ENCODE data around the gene CACNA2D3.

DNA sequence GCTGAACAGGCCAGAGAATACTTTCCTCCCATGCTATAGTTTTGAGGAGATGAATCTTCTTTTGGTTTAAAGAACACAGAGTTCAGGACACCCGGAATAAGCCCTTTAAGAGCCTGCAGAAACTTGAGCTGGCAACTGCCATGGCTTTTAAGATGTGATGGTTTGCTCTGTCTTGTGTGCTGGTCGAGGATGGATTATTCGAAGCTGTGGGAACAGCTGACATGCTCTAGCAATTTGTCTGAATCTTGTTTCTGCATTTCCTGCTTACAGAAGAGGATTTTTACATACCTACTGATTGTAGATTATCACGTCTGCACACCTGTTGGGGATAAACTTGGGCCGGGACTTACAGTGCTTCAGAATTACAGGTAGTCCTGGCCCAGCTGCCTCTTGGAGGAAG lies 408.6 kb downstream of the CACNA2D3 start:
- TF ChIP-seq EP300 (IDR thresholded peaks at IDR 0.05) (no peak), POLR2A (IDR thresholded peaks at IDR 0.05) (no peak)
- TF ChIP-seq, protein P1, sequence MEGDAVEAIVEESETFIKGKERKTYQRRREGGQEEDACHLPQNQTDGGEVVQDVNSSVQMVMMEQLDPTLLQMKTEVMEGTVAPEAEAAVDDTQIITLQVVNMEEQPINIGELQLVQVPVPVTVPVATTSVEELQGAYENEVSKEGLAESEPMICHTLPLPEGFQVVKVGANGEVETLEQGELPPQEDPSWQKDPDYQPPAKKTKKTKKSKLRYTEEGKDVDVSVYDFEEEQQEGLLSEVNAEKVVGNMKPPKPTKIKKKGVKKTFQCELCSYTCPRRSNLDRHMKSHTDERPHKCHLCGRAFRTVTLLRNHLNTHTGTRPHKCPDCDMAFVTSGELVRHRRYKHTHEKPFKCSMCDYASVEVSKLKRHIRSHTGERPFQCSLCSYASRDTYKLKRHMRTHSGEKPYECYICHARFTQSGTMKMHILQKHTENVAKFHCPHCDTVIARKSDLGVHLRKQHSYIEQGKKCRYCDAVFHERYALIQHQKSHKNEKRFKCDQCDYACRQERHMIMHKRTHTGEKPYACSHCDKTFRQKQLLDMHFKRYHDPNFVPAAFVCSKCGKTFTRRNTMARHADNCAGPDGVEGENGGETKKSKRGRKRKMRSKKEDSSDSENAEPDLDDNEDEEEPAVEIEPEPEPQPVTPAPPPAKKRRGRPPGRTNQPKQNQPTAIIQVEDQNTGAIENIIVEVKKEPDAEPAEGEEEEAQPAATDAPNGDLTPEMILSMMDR (IDR thresholded peaks at IDR 0.05), result no peak

Measured in tibial nerve (tissue), 4 donors.